ENCODE results near the gene NRP1.

Gene NRP1

GRCh38 chr10:33336582-33337325 lies 2.3 kb upstream of the NRP1 start:
- no peak for DNase-seq (ENCODE audit: low read depth)
- TF ChIP-seq CTCF (IDR thresholded peaks at IDR 0.05; ENCODE audit: insufficient read depth, low read depth, low read length, missing control alignments), result no peak
- peak overlapping the region; percentile 59 for H3K4me3 ChIP-seq (ENCODE audit: low read length)

- no peak for DNase-seq (ENCODE audit: low read depth)
- TF ChIP-seq CTCF (IDR thresholded peaks at IDR 0.05; ENCODE audit: insufficient read depth, low read depth, low read length, missing control alignments), result no peak
- peak overlapping the region; percentile 59 for H3K4me3 ChIP-seq (ENCODE audit: low read length)
Observed at GRCh38 chr10:33335801-33336581, 1.5 kb upstream of the NRP1 start.

- TF ChIP-seq CTCF (IDR thresholded peaks at IDR 0.05; ENCODE audit: insufficient read depth, low read depth, low read length, missing control alignments), result no peak
- no peak for DNase-seq (ENCODE audit: low read depth)
- H3K4me3 ChIP-seq (ENCODE audit: low read length), result peak overlapping the region; percentile 59
Observed at GRCh38 chr10:33335551-33335800, 1.0 kb upstream of the NRP1 start.

DNA sequence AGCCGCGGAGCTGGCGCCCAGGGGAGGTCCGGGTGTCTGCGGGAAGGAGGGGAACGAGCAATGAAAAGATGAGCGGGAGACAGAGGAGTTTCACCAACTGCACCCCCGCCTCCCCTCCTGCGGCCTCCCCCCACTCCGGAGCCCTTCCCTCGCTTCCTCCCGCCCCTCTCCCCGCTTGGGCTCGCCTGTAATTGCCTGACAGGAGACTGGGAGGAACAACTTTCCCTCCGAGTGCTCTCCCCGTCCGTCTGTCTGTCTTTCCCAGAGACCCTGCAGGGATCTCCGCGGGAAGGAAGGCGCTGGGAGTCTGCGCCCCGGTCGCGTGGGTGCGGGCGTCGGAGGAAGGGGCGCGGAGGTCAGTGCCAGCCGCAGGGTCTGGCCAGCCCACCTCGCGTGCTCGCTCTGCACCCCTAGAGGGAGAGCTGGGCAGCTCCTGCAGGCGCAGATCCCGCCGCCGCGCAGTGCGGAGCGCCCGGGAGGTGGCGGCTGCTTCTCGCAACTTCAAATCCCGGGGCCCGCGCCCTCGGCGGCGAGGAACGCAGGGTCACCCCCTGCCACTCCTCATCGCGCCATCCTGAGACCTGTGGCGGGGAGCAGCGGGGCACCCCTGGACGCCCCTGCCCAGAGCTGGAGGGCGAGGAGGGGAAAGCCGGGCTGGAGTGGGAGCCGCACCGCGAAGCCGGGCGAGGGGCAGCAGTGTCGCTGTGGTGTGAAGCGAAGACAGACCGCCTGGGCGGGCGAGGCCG lies 511 bp upstream of the NRP1 start:
- DNase-seq (ENCODE audit: low read depth), result peak; percentile 87
- peak; percentile 50 for TF ChIP-seq CTCF (IDR thresholded peaks at IDR 0.05; ENCODE audit: insufficient read depth, low read depth, low read length, missing control alignments)
- peak overlapping the region; percentile 59 for H3K4me3 ChIP-seq (ENCODE audit: low read length)

DNA sequence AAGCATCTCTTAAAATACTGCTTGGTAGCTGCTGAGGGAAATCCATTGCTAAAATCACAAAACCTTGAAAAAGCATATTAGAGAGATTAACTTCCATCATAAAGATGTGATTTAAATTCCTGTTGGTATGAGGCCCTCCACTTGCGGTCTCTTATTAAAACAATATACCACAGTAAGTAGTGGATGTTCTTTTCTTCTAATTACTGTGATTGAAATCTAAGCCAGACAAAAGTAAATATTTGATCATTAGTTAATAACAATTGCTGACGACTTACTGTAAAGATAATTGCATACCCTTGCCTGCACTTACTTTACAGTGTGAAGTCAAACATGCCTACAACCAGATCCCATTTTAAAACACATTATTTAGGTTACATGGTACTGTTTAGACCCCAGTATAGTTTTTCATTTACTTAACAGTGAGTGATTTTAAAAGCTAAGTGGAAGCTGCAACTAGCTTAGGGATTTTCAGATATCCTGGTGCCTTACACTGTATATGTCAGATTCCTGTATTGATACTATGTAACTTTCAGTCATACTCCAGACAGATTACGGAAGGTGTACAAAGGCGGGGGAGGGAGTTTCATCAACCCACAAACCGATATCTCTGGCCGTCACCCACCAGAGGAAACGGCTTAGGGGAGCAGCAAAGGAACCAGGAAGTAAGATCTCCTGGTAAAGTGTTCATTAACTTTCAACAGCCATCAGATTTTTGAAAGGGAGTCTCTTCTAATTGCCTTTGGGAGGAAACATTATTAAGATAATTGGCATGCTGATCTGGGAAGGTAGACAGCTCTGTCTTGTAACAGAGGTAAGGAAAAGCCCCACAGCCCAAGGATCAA lies 986 bp downstream of the NRP1 start:
- no peak for TF ChIP-seq CTCF (IDR thresholded peaks at IDR 0.05; ENCODE audit: insufficient read depth, low read depth, low read length, missing control alignments)
- DNase-seq (ENCODE audit: low read depth), result peak; percentile 50
- peak overlapping the region; percentile 59 for H3K4me3 ChIP-seq (ENCODE audit: low read length)
